Transverse colon (tissue), 4 donors: Measurements from ENCODE around the gene VWF.

Experiments used
- CTCF ChIP-seq, 5 experiments: fragments of 200-600 bp in 3 of 5; fragments of 450-650 bp in 2 of 5; sonication (generic) in 3 of 5; IDR thresholded peaks; 1 replicate in 2 of 5; 2 replicates in 3 of 5; pipeline ENCODE4 v1.5.1; 2016 to 2017; ENCODE audit warnings: antibody characterized with exemption in 5 of 5, inconsistent platforms in 3 of 5, mild to moderate bottlenecking in 2 of 5, moderate library complexity in 1 of 5
- POLR2A ChIP-seq: fragments of 450-650 bp; IDR thresholded peaks from one replicate; pipeline ENCODE4 v1.6.1; 2016; ENCODE audit warnings: antibody characterized with exemption, mild to moderate bottlenecking, moderate library complexity
- POLR2AphosphoS5 ChIP-seq, 3 donors: sonication (generic); formaldehyde crosslinking; IDR thresholded peaks; one replicate each; pipeline ENCODE4 v1.6.1; 2016; ENCODE audit warnings: antibody characterized with exemption in 3 of 3

- TF ChIP-seq CTCF (IDR thresholded peaks at IDR 0.05) (no peak), POLR2A (no peak), POLR2AphosphoS5 (IDR thresholded peaks at IDR 0.05) (no peak)
Measured at GRCh38 chr12:6143303-6143675, 18.8 kb upstream of the VWF start.
